Measurements from ENCODE around the gene SLC41A3.
"Not testable (repeated sequence)": the region's sequence is repeated elsewhere in the genome, so short reads cannot be mapped to it uniquely, and the experiment has no call there.

The SLC41A3 gene

DNA sequence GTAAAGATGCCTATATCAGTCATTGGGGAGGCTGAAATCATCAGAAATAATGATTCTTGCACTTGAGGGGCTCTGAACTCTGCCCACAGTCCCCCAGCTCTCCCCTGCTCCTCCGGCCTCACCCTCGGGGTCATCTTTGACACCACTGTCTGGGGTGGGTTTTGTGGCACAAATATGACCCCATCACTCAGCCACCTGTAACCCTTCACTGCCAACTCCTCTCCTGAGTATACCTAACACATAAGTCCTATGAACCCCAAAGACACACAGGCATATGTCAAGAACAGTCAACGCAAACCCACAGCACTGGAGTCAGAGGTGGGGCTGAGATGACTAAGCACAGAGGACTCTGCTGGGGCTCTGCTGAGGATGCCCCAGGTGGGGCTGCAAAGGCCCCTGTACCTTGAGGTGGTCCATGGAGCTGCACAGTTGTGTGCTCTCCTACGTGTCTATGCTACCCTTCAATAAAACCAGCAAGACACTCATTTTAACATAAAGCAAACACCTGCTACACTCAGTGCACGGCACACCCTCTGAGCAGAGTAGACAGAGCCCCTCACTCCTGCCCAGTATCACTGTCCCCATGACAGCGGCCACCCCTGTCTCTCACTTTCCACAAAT, 29.9 kb downstream of the SLC41A3 start:
- DNase-seq (ENCODE audit: low read depth in 3 of 3, low spot score in 1 of 3), result no peak

DNA sequence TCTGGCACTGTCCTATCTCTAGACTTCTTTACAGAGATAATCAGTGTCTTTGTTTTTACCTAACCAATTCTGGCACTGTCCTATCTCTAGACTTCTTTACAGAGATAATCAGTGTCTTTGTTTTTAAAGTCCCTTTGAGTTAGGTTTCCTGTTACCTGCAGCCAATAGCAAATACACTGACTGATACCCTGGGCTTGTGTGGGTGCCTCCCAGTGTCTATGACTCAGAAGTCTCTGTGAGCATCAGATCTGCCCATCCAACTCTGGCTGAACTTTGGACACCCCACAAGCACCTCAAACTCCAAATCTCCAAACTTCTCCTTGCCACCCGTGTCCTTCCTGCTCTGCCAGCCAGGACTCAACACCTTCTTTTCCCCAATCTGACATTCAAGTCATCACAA, 30.4 kb downstream of the SLC41A3 start:
- DNase-seq (ENCODE audit: low read depth in 3 of 3, low spot score in 1 of 3), result no peak

- DNase-seq (ENCODE audit: low read depth in 3 of 3, low spot score in 1 of 3), result no peak
Measured at GRCh38 chr3:126052196-126053058, 31.5 kb downstream of the SLC41A3 start.

- DNase-seq (ENCODE audit: low read depth in 3 of 3, low spot score in 1 of 3), result no peak
Measured at GRCh38 chr3:126051741-126052140, 32.2 kb downstream of the SLC41A3 start.

DNA sequence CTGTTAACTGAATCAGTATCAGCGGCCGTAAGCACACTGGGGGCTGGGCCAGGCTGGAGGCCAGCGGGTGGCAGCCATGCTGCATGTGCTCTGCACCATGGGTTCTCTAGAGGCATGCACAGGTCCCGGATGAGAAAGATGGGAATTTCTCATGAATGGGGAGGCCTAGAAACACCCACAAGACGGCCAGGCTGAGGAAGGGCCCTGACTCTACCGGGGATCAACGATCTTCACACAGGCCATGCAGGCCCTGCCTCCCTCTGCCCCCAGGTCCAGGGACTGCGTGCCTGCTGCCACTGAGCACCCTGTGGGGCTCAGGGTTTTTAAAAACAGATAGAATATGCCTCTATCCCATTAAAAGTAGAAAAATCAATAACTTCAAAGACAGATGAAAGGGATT, 32.7 kb downstream of the SLC41A3 start:
- no peak for DNase-seq (ENCODE audit: low read depth in 3 of 3, low spot score in 1 of 3)

DNA sequence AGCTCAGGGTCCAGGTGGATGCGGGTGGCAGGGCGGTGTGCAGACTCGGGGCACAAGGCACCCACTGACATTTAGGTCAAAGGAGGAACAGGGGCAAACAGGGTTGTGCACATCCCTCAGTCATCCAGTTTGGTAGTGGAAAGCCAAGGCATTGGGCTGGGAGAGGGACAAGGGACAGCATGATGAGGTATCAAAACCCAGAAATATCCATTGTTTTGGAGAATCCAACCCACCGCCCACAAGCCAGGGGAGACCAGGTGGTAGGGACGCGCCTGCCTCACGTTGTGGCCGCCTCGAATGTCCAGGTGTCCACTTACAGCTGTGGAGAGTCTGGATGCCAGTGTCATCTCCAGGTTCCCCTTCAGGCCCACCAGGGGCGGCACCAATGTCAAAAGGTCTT, 33.3 kb downstream of the SLC41A3 start:
- no peak for DNase-seq (ENCODE audit: low read depth in 3 of 3, low spot score in 1 of 3)

DNA sequence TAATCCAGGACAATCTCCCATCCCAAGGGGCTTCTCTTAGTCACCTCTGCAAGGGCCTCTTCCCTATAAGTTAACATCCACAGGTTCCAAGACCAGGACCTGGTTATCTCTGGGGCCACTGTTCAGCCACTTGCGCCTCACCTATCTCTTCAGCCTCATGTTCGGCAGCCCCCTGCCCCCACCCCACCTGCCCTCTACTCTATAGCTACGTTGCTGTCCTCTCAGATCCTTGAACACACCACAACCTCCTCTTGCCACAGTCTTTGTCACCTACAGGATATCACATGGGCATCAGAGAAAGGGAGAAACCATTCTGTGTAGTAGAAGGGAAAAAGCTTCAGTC, 33.9 kb downstream of the SLC41A3 start:
- DNase-seq (ENCODE audit: low read depth in 3 of 3, low spot score in 1 of 3), result no peak

- DNase-seq (ENCODE audit: low read depth in 3 of 3, low spot score in 1 of 3), result no peak
Measured at GRCh38 chr3:126049289-126050049, 34.5 kb downstream of the SLC41A3 start.

DNA sequence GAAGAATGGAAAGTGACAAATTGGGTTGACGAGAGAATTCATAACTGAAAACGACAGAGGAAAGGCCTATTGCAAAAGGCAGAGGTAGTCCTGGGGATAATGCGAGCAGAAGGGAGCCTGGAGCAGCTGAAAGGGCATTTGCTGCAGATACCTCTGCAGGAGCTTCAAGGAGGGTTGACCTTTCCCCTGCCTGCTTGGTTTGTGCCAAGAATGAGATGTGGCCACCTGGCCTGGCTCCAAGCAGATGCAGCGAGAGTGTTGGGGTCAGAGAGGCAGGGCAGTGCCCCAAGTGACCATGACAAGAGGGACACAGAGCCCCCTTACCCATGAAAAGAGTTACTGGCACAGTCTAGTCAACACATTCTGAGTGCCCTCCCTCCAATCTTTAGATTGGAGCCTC, 43.5 kb downstream of the SLC41A3 start:
- no peak for DNase-seq (ENCODE audit: low read depth in 3 of 3, low spot score in 1 of 3)

- no peak for DNase-seq (ENCODE audit: low read depth in 3 of 3, low spot score in 1 of 3)
Measured at GRCh38 chr3:126039870-126040269, 44.1 kb downstream of the SLC41A3 start.

DNA sequence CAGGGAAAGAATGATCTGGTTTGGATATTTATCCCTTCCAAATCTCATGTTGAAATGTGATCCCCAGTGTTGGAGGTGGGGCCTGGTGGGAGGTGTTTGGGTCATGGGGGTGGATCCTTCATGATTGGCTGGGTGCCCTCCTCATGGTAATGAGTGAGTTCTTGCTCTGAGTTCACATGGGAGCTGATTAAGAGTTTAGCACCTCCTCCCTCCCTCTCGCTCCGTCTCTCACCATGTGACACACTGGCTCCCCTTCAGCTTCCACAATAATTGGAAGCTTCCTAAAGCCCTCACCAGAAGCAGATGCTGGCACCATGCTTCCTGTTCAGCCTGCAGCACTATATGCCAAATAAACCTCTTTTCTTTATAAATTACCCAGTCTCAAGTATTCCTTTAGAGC, 45.1 kb downstream of the SLC41A3 start:
- not testable (repeated sequence) for DNase-seq (ENCODE audit: low read depth in 3 of 3, low spot score in 1 of 3)

DNA sequence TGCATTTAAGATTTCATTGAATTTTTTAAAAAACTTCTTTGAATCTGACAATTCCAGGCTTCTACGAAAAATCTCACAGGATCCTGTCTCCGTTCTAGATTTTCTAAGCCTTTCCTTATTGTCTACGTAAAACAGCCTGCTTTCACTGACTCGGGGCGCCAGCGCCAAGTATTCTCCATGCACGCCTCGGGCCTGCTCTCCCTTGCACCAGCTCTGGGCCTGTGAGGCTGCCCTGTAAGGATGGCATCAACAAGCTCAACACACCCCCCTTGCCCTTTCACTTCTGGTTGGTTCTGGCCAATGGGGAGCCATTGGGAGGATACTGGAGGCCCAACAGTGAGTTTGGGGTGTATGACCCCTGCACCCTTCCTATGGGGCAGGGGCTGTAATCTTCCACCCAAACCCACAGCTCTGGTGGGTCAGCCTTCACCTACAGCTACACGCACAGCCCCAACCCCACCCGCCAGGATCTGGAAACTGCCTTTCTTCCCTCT, 47.8 kb downstream of the SLC41A3 start:
- no peak for DNase-seq (ENCODE audit: low read depth in 3 of 3, low spot score in 1 of 3)

DNA sequence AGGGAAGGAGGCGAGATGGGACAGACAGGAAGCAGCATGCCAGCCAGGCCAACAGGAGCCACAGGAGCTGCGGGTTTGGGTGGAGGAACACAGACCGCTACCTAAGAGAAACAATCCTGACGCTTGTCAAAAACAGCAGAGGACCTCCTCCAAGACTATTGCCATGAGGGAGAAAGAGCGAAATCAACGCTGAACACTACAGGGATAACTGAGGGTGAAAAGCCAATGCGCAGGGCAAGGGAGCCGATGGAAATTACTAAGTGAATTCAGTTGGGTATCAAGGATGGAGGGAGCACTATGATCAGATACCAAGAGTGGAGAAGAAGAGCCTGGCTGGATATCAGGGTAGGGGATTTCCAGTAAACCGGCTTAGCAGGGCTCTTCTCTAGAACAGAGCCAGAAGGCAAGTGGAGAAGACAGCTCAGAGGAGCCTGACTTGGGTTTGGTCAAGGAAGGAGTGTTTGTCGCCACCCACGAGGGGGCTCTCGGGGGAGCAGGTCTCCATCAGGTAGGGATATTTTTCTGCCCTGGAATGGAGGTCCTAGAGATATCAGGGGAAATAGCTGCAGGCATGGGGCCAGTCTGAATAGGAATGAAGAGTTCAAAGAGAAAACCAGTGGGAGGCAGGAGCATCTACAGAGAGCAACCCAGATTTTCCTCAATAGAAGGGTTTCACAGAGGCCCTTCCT, 48.4 kb downstream of the SLC41A3 start:
- DNase-seq (ENCODE audit: low read depth in 3 of 3, low spot score in 1 of 3), result no peak

DNA sequence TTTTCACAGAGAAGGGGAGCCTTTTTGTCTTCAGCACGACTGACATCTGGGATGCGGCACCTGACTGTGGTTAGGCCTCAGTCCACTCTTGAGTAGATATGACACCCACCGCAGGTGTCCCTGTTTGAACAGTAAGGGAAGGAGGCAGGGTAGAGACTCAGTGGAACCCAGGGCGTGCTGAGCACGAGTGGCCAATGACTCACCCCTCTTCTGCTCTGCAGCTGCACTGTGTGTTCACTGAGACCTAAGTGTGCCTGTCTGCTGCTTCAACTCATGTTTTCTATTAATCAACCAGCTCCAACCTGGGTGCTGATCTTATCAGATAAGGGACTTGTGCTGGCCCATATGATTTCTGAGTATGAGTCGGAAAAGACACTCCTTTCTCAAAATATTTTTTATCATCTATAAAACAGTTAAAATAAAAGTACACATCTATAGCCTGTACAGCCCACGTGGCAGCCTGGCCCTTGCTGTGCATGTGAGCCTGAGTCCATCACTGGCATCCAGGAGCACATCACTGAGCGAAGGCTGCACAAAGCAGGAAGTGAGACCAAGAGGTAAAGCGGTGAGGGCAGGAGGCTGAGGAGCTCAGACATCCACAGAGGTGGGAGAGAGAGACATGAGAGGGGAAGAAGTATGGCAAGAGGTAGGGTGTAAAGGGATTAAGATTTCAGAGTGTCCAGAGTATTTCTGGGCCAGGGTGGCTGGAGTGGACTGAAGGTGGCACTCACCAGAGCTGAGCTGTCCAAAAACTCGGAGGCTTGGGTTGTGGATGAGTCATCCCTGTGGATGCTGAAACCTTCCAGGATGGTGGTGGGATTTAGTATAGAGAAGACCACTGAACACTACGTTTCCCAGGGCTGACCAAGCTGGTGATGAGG, 49.2 kb downstream of the SLC41A3 start:
- DNase-seq (ENCODE audit: low read depth in 3 of 3, low spot score in 1 of 3), result no peak

DNA sequence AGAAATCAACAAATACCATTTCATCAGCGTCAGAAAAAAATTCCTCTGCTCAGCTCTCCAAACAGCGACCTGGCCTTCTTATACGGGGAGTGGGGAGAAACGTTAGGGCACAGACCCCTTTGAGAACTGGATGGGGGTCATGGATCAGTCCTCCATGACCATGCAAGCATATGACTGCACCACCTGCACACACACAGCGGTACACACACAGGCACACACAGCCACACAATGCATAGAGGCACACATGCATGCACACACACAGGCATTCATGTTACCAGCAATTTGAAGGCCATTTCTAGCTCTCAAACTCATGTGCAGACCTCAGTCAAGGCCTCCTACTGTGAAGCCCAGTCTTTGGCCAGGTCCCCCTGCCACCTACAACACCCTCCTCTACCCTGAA, 50.2 kb downstream of the SLC41A3 start:
- no peak for DNase-seq (ENCODE audit: low read depth in 3 of 3, low spot score in 1 of 3)

GRCh38 chr3:126033051-126033745, 50.7 kb downstream of the SLC41A3 start:
- DNase-seq (ENCODE audit: low read depth in 3 of 3, low spot score in 1 of 3), result no peak

- DNase-seq (ENCODE audit: low read depth in 3 of 3, low spot score in 1 of 3), result no peak
Measured at GRCh38 chr3:126031981-126032471, 51.9 kb downstream of the SLC41A3 start.

DNA sequence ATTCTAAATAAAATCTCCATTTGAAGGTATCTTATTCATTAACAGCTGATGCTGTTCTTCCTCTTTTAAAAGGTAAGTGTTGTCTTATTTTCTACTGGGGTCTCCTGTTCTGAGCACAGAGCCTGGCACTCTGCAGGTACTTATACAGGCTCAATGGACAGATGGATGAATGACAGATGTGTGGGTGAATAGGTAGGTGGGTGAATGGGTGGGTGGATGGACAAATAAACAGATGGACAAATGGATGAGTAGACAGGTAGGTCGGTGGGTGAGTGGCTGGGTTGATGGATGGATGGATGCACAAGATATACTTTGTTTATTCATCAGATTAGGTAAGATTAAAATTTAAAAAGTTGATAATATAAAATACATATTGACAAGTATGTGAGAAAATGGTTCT, 53.5 kb downstream of the SLC41A3 start:
- no peak for DNase-seq (ENCODE audit: low read depth in 3 of 3, low spot score in 1 of 3)

- no peak for DNase-seq (ENCODE audit: low read depth in 3 of 3, low spot score in 1 of 3)
Measured at GRCh38 chr3:126029241-126029640, 54.7 kb downstream of the SLC41A3 start.

DNA sequence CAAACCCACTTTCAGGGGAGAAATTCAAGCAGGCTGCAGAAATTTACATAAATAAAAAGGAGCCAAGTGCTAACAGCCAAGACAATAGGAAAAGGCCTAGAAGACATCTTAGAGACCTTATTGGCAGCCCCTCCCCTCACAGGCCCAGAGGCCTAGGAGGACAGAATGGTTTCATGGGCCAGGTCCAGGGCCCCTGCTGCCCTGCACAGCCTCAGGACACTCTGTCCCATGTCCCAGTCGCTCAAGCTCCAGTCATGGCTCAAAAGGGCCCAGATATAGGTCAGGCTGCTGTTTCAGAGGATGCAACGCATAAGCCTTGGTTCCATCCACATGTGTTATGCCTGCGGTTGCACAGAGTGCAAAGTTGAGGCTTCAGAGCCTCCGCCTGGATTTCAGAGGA, 55.8 kb downstream of the SLC41A3 start:
- no peak for DNase-seq (ENCODE audit: low read depth in 3 of 3, low spot score in 1 of 3)
